Glomerular endothelial cell (primary cell): Measurements from ENCODE around the gene WFIKKN1. TPM values are rescaled to one million over a fixed set of nuclear protein-coding genes. Genes with fewer than 3 reads are reported as not detected.

Experiments used
- DNase-seq: peaks from one replicate; pipeline ENCODE4 v3.0.0-alpha.2; 2011; ENCODE audit warnings: low read depth, low spot score; ENCODE audit errors: extremely low read depth
- total RNA-seq: library from RNA; depleted of rRNA; stranded (reverse); fragments of >200 nt; gene quantifications from 2 replicates; pipeline ENCODE4 v1.2.3, GENCODE V29; 2015

Gene WFIKKN1
- total RNA-seq = 0.06 TPM in 1 of 2 replicates, not detected in the other

GRCh38 chr16:630815-631405, at the start of gene WFIKKN1:
TSS of gene WFIKKN1 (plus strand) at chr16:630985. CDS start at chr16:631254, 269 bp downstream.
- DNase-seq = no peak

GRCh38 chr16:582218-582613, 48.6 kb upstream of the WFIKKN1 start:
- no peak for DNase-seq

GRCh38 chr16:582614-583331, 48.0 kb upstream of the WFIKKN1 start:
- DNase-seq = no peak

- no peak for DNase-seq
These were observed 47.3 kb upstream of the WFIKKN1 start for GRCh38 chr16:583470-583814.

GRCh38 chr16:583815-584591, 46.8 kb upstream of the WFIKKN1 start:
- no peak for DNase-seq

GRCh38 chr16:585351-585750, 45.4 kb upstream of the WFIKKN1 start:
- DNase-seq = no peak

DNA sequence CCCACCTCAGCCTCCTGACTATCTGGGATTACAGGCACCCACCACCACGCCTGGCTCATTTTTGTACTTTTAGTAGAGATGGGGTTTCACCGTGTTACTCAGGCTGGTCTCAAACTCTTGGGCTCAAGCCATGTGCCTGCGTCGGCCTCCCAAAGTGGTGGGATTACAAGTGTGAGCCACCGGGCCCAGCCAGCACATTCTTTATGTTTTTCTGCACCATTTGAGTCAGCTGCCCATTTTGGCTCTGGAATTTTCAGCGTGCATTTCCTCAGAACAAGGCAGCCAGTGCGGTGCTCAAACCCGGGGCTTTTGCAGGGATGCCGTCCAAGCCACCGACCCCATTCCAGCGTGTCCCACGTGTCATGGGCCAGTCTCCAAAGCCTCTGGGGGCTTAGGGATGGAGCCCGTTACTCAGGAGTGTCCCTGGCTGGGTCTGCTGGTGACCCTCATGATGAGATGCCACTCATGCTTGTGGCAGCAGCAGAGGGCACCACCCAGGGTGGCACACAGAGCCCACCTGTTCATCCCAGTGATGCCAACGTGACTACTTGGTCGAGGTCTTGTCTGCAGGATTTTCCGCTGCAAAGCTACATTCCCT, 44.6 kb upstream of the WFIKKN1 start:
- DNase-seq = no peak

DNA sequence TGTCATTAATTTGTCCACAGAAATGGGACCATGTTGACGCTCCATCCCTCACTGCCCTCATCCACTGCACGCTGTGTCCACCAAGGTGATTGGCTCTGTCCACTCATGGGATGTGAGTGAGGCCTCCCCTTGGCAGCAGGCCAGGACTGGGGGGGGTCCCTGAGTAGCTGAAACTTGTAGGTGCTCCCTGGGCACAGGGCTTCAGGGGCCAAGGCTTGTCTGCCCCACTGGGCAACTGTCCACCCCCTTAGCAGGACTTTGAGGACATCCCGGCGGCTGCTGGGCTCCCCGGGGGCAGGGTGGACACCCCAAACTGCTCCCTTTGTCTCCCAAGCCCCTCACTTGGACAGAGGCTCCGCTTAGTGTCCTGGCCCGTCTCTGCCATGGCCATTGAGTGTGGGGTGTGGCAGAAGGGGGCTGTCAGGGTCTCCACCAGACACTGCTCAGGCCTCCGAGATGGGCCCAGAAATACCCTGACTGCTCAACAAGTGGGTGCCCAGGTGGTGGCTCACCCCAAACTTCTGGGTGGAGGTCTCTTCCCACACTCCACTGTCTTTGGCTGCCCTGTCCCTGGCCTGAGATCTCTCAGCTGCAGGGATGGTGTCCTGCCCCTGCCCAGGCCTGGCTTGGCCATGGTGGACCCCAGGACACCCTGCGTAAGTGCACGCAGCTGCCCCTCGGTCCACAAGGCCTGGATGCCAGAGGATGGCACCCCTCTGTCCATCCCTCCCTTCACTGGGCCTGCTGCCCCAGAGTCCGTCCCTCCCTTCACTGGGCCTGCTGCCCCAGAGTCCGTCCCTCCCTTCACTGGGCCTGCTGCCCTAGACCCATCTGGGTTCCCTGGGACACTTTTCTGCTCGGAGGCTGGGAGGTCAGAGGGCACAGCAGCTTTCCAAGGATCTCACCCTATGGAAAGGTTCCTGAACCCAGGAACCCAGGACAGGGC, 43.9 kb upstream of the WFIKKN1 start:
- DNase-seq = no peak

DNA sequence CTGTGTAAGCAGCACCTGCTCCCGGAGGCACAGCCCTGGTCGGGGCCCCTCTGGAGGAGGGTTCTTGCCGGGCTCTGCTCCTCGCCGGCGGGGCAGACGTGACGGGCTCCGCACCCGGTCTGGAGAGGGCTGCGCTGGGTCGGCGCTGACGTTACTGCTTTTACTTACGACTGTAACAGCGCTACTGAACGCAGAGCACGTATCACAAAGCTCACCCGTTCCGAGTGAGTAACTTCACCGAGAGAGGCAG, 42.2 kb upstream of the WFIKKN1 start:
- DNase-seq = no peak

- DNase-seq = peak; percentile 34
These were observed 41.7 kb upstream of the WFIKKN1 start for GRCh38 chr16:588889-589657.

DNA sequence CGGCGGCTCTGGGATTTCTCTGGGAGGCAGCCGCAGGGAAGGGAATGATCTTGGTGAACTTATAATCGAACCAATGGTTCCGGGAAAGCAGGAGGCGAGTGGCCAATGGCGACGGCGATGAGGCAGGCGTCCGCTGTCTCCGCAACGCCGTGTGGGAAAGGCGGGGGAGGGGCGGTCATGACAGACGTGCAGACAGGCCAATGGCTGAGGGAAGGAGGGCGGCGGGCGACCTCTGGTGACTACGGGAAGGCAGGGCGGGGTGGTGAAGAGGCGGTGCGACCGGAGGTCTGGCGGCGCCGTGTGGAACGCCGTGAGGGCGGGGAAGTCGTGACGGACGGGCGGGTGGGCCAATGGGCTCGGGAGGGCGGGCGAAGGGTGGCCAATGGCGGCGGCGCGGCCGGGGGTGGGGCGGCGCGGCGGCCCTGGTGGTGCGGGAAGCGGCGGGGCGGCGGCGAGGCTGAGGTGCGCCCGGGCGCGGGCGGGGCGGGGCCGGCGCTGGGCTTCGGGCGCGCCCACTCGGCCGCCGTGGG, 41.1 kb upstream of the WFIKKN1 start, which contains the start of gene RAB40C:
Gene RAB40C (plus strand): TSS at position 409 of the 530 bp plus-strand sequence. CDS start 226 bp downstream, outside the sequence.
- peak; percentile 72 for DNase-seq

DNA sequence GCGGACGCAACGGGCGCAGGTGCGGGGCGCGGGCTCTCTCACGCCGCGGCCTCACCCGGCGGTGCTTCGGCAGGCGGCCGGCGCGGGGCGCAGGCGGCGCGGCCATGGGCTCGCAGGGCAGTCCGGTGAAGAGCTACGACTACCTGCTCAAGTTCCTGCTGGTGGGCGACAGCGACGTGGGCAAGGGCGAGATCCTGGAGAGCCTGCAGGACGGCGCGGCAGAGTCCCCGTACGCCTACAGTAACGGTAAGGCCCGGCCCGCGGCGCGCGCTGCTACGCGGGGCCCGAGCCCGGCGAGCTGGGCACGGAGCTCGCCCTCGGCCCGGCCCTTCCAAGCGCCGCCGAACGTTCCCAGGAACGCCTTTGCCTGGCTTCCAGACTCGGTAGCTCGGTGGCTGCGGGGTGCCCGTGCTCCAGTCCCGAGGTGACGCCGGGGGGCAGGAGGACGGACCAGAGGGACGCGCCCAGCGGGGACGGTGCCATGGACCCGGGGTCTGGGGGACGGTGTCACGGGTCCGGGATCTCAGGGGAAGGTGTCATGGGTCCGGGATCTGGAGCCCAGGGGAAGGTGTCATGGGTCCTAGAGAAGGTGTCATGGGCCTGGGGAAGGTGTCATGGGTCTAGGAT, 40.5 kb upstream of the WFIKKN1 start:
- DNase-seq = no peak

DNA sequence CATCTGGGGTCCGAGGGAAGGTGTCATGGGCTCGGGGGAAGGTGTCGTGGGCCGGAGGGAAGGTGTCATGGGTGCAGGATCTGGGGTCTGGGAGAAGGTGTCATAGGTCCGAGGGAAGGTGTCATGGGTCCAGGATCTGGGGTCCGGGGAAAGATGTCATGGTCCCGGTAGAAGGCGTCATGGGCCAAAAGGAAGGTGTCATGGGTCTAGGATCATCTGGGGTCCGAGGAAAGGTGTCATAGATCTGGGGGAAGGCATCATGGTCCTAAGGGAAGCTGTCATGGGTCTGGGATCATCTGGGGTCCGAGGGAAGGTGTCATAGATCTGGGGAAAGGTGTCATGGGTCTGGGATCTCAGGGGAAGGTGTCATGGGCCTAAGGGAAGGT, 40.0 kb upstream of the WFIKKN1 start:
- no peak for DNase-seq

DNA sequence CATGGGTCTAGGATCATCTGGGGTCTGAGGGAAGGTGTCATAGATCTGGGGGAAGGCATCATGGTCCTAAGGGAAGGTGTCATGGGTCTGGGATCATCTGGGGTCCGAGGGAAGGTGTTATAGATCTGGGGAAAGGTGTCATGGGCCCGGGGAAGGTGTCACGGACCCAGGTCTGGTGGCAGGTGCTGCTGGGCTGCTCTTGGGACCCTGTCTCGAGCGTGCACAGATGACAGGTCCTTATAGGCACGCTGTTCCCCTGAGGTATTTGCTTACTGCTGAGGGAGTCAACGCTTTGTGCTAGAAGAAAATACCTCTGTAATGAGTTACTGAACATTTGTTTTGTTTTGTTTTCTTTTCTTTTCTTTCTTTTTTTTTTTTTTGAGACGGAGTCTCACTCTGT, 39.6 kb upstream of the WFIKKN1 start:
- no peak for DNase-seq

GRCh38 chr16:591892-592517, 38.8 kb upstream of the WFIKKN1 start:
- DNase-seq = no peak

DNA sequence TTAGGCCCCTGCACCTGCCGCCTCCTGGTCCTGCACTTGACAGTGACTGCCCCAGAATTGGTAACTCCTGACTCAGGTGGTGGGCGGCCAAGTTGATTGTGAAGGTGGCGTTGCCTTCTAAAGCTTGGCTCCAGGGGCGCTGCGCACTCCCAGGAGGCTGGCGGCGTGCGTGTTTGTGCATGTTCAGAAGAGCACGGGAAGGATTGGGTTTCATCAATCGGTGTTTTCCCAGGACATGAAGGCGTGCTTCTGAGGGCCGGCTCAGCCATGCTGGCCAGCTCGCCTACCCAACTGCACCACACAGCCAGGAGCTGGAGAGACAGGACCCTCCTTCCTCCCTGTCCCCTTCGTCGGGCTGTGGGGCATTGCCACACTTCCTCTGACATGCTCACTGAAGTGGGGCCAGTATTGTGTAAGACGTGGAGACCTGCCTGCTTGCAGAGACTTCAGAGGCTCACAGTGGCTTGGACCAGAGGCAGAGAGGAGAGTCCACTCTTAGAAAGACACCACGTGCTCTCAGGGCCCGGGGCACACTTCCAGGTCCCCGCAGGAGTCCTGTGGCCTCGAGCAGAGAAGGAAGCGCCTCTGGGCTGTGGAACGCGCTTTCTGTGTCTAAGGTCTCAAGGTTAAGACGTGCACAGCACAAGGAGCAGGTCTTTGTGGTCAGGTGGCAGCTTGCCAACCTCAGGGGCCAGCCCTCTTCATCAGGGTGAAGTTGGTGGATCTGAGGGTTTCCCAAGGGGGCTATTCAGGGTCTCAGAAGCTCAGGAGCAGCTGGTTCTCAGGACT, 38.1 kb upstream of the WFIKKN1 start:
- DNase-seq = no peak

DNA sequence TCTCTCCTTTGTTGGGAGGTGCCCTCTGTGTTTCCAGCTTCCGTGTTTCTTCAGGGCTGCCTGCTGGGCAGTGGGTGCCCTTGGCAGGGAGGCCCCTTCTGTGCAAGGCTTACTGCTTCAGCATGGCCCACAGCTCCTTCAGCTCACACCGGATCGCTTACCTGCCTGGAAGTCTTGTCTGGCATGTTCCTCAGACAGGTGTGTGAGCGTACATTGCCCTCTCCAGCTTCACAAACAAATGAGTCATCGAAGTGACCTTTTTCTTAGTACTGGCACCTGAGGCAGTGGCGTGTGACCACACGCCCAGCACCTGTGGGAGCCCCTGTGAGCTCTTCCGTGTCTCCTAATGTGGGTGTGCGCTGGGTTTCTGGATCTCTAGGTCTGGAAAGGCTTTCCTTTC, 37.4 kb upstream of the WFIKKN1 start:
- no peak for DNase-seq

DNA sequence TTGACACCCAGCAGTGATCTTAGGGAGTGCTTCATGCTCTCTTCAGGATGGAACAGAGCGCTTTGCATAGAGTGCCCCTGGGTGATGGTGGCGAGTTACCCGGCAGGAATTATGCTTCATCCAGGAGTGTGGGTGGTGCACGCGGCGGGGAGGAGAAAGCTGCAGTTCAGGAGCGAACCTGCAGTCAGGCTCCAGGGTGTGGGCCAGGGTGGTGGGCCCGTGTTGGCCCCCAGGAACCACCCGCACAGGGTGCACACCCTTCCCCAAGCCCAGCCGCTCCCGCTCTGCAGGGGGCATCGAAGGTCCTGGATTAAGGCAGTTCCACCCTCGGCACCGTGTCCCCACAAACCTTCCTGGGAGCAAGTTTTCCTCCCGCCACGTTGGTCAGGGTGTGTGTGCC, 37.0 kb upstream of the WFIKKN1 start:
- DNase-seq = no peak
